Chondrocyte (in vitro differentiated cells): ENCODE data around the gene ZNF829. TPM values are rescaled to one million over a fixed set of nuclear protein-coding genes. Genes with fewer than 3 reads are reported as not detected.
A peak's percentile ranks its signal among the peaks of the same experiment; 100 is the strongest.

Experiments
- DNase-seq: peaks from one replicate; pipeline ENCODE4 v3.0.0; 2021; ENCODE audit warnings: mixed read lengths, low spot score
- H3K27ac Mint-ChIP-seq: one replicate; pipeline ENCODE4 v1.8.0; 2021; ENCODE audit warnings: mild to moderate bottlenecking, moderate library complexity, mixed read lengths; ENCODE audit not compliant: unreplicated experiment
- H3K27me3 Mint-ChIP-seq: 2 replicates; pipeline ENCODE4 v1.8.0; 2021; ENCODE audit warnings: low read depth, mixed read lengths
- H3K36me3 Mint-ChIP-seq: 2 replicates; pipeline ENCODE4 v1.8.0; 2021; ENCODE audit warnings: low read depth, mixed read lengths
- H3K4me1 Mint-ChIP-seq: 2 replicates; pipeline ENCODE4 v1.8.0; 2021; ENCODE audit warnings: low read depth, mild to moderate bottlenecking, mixed read lengths
- H3K4me3 Mint-ChIP-seq: one replicate; pipeline ENCODE4 v1.8.0; 2021; ENCODE audit warnings: mild to moderate bottlenecking, moderate library complexity, mixed read lengths; ENCODE audit not compliant: unreplicated experiment
- H3K9me3 Mint-ChIP-seq: 2 replicates; pipeline ENCODE4 v1.8.0; 2021; ENCODE audit warnings: low read depth, mixed read lengths
- total RNA-seq: library from RNA; stranded (reverse); gene quantifications from 3 replicates; pipeline ENCODE4 v1.2.1, GENCODE V29; 2021
- TF ChIP-seq, protein P1 (sequence below): fragments of 200-600 bp; sonication (generic); IDR thresholded peaks from 2 replicates; pipeline ENCODE4 v1.5.0; 2021; ENCODE audit warnings: antibody characterized with exemption, mild to moderate bottlenecking, moderate library complexity

Gene ZNF829
- total RNA-seq, 1 donor from 2014 or later: 2.0 TPM

DNA sequence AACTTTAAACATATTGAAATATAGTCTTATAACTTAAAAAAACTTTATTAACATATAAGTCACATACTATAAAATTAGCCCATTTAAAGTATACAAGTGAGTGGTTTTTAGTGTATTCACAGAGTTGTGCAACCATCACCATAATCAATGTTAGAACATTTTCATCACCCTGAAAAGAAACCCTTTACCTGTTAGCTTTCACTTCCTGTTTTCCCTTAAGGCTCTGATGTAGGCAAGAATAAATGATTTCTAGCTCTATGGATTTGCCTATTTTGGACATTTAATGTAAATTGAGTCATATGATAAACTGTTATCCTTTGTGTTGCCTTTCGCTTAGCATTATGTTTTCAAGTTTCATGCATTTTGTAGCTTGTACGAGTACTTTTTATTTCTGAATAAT is 15.6 kb upstream of the ZNF829 start:
- no peak overlapping the region for H3K4me3 Mint-ChIP-seq
- H3K36me3 Mint-ChIP-seq: peaks cover 44% of the 10 kb centered on the region
- H3K4me1 Mint-ChIP-seq: no peaks in the 10 kb centered on the region
- no peaks in the 10 kb centered on the region for H3K27me3 Mint-ChIP-seq
- no peak overlapping the region for H3K27ac Mint-ChIP-seq
- TF ChIP-seq, protein P1, sequence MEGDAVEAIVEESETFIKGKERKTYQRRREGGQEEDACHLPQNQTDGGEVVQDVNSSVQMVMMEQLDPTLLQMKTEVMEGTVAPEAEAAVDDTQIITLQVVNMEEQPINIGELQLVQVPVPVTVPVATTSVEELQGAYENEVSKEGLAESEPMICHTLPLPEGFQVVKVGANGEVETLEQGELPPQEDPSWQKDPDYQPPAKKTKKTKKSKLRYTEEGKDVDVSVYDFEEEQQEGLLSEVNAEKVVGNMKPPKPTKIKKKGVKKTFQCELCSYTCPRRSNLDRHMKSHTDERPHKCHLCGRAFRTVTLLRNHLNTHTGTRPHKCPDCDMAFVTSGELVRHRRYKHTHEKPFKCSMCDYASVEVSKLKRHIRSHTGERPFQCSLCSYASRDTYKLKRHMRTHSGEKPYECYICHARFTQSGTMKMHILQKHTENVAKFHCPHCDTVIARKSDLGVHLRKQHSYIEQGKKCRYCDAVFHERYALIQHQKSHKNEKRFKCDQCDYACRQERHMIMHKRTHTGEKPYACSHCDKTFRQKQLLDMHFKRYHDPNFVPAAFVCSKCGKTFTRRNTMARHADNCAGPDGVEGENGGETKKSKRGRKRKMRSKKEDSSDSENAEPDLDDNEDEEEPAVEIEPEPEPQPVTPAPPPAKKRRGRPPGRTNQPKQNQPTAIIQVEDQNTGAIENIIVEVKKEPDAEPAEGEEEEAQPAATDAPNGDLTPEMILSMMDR: no peak
- peaks cover 48% of the 10 kb centered on the region for H3K9me3 Mint-ChIP-seq
- no peak for DNase-seq

- Mint-ChIP-seq H3K27ac (no peak overlapping the region), H3K36me3 (peaks cover 52% of the 10 kb centered on the region), H3K27me3 (no peaks in the 10 kb centered on the region), H3K9me3 (peaks cover 38% of the 10 kb centered on the region), H3K4me1 (peaks cover 19% of the 10 kb centered on the region), H3K4me3 (no peak overlapping the region)
- TF ChIP-seq, protein P1: no peak
- DNase-seq: no peak
Observed at GRCh38 chr19:36918090-36918489, 2.0 kb upstream of the ZNF829 start.

DNA sequence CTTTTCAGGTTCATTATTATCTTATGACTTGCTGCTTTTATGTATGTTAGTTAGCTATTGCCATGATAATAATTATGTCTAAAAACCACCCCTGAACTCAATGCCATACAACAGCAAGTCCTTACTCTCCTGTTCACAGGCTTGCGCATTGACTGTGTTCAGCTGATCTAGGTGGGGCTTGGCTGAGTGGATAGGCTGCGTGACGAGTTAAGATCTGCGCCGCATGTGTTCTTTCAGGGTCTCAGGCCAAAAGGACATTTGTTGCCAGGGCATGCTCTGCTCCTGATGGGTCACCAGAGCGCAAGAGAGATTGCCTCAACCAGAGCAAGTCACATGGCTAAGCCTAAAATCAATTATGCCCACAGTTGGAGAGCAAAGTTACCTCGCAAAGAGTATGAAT is 900 bp upstream of the ZNF829 start:
- peaks cover 38% of the 10 kb centered on the region for H3K9me3 Mint-ChIP-seq
- peaks cover 47% of the 10 kb centered on the region for H3K36me3 Mint-ChIP-seq
- H3K4me3 Mint-ChIP-seq: peak overlapping the region; percentile 85

DNA sequence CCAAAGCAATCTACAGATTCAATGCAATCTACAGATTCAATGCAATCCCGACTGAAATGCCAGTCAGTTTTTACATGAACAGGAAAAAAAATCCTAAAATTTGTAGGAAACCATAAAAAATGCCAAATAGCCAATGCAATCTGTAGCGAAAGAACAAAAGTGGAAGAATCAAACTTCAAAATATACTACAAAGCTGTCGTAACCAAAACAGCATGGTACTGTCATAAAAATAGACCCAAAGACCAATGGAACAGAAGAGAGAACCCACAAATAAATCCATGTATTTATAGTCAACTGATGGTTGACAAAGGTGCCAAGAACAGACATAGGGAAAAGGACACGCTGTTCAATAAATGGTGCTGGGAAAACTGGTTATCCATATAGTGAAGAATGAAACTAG is 17.7 kb downstream of the ZNF829 start:
- no peaks in the 10 kb centered on the region for H3K27me3 Mint-ChIP-seq
- no peaks in the 10 kb centered on the region for H3K4me1 Mint-ChIP-seq
- H3K4me3 Mint-ChIP-seq: no peak overlapping the region
- DNase-seq: no peak
- TF ChIP-seq, protein P1: no peak
- H3K9me3 Mint-ChIP-seq: peaks cover 72% of the 10 kb centered on the region
- H3K36me3 Mint-ChIP-seq: peaks cover 77% of the 10 kb centered on the region
- H3K27ac Mint-ChIP-seq: no peak overlapping the region

More for the DNA sequence above, 900 bp upstream of the ZNF829 start:
- Mint-ChIP-seq H3K27me3 (no peaks in the 10 kb centered on the region), H3K27ac (peak overlapping the region; percentile 95), H3K4me1 (peaks cover 19% of the 10 kb centered on the region)
- TF ChIP-seq, protein P1: no peak
- no peak for DNase-seq

DNA sequence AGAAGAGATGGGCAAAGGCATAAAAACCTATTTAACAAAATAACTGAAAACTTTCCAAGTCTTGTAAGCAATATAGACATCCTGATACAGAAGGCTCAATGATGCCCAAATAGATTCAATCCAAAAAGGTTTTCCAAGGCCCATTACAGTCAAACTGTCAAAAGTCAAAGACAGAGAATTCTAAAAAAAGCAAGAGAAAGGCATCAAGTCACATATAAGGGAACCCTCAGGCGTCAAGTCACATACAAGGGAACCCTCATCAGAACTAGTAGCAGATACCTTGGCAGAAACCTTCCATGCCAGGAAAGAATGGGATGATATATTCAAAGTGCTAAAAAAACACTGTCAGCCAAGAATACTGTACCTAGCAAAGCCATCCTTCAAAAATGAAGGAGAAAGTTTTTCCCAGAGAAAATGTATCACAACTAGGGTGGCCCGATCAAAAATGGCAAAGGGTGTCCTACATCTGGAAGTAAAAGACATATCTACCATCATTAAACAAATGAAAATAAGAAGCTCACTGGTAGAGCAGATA is 21.2 kb downstream of the ZNF829 start:
- TF ChIP-seq, protein P1: no peak
- Mint-ChIP-seq H3K9me3 (peaks cover 76% of the 10 kb centered on the region), H3K4me3 (no peak overlapping the region), H3K27me3 (no peaks in the 10 kb centered on the region), H3K36me3 (peaks cover 79% of the 10 kb centered on the region), H3K4me1 (no peaks in the 10 kb centered on the region), H3K27ac (no peak overlapping the region)
- no peak for DNase-seq
